Neural crest cell (in vitro differentiated cells): Measurements from ENCODE around the gene CHST11. TPM values are rescaled to one million over a fixed set of nuclear protein-coding genes. Genes with fewer than 3 reads are reported as not detected.
"Not testable (repeated sequence)": the region's sequence is repeated elsewhere in the genome, so short reads cannot be mapped to it uniquely, and the experiment has no call there.

Experiments
- DNase-seq: peaks from one replicate; pipeline ENCODE4 v3.0.0; 2021; ENCODE audit warnings: low read depth, mixed read lengths, low spot score
- H3K27ac Mint-ChIP-seq: one replicate; pipeline ENCODE4 v1.8.0; 2021; ENCODE audit warnings: mild to moderate bottlenecking, mixed read lengths; ENCODE audit not compliant: unreplicated experiment
- H3K27me3 Mint-ChIP-seq: 2 replicates; pipeline ENCODE4 v1.8.0; 2021; ENCODE audit warnings: low read depth, mild to moderate bottlenecking, mixed read lengths
- H3K36me3 Mint-ChIP-seq: 2 replicates; pipeline ENCODE4 v1.8.0; 2021; ENCODE audit warnings: low read depth, mild to moderate bottlenecking, mixed read lengths
- H3K4me1 Mint-ChIP-seq: 2 replicates; pipeline ENCODE4 v1.8.0; 2021; ENCODE audit warnings: mixed read lengths
- H3K4me3 Mint-ChIP-seq: one replicate; pipeline ENCODE4 v1.8.0; 2021; ENCODE audit warnings: mild to moderate bottlenecking, mixed read lengths
- H3K9me3 Mint-ChIP-seq: 2 replicates; pipeline ENCODE4 v1.8.0; 2021; ENCODE audit warnings: mixed read lengths
- CTCF ChIP-seq: fragments of 200-600 bp; sonication (generic); conservative IDR thresholded peaks from 2 replicates; pipeline ENCODE4 v1.5.0; 2021; ENCODE audit warnings: antibody characterized with exemption, mild to moderate bottlenecking
- total RNA-seq: library from RNA; stranded (reverse); gene quantifications from 2 replicates; pipeline ENCODE4 v1.2.1, GENCODE V29; 2021

CHST11 gene
- total RNA-seq, 1 donor from 2014 or later: 10.0 TPM

DNA sequence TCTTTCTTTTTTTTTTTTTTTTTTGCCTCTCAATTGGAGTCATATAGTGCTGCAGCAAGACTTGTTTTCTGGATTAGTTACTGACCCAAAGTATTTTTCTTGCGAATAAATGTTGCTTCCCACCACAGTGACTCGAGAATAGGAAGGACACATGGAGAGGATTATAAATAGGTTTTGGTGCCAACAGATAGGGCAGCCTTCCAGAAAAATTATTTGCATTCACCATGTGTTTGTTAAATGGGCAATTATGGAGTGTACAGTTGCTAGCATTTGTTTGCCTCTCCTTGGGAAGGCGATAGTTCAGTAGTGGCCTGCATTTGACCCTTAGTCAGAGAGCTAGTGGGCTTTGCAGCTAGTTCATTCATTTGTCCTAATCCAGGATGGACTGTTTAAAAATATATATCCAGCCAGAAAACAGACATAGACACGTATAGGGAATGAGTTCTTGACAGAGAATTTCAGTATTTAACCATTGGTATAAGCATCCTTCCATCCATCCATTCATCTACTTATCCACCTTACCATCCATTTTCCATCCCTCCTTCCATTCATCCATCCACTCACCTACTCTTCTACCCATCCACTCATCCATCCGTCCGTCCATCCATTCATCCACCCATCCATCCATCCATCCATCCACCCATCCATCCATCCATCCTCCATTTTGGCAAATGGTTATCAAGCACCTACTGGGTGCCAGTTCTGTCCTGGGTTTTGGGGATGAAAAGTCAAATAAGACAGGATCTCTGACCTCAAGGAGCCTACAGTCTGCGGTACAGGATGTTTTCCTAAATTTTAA lies 67.5 kb downstream of the CHST11 start:
- TF ChIP-seq CTCF: no peak
- Mint-ChIP-seq H3K4me1 (peaks cover 40% of the 10 kb centered on the region), H3K9me3 (peaks cover 3% of the 10 kb centered on the region), H3K27me3 (no peaks in the 10 kb centered on the region), H3K36me3 (peaks cover 3% of the 10 kb centered on the region), H3K27ac (no peak overlapping the region), H3K4me3 (no peak overlapping the region)
- DNase-seq: no peak

- no peak overlapping the region for H3K27ac Mint-ChIP-seq
- H3K4me1 Mint-ChIP-seq: peaks cover 30% of the 10 kb centered on the region
- no peak overlapping the region for H3K4me3 Mint-ChIP-seq
- TF ChIP-seq CTCF: no peak
- peaks cover 3% of the 10 kb centered on the region for H3K36me3 Mint-ChIP-seq
- no peak for DNase-seq
- H3K27me3 Mint-ChIP-seq: no peaks in the 10 kb centered on the region
- peaks cover 5% of the 10 kb centered on the region for H3K9me3 Mint-ChIP-seq
These were observed 69.6 kb downstream of the CHST11 start for GRCh38 chr12:104526320-104526719.

DNA sequence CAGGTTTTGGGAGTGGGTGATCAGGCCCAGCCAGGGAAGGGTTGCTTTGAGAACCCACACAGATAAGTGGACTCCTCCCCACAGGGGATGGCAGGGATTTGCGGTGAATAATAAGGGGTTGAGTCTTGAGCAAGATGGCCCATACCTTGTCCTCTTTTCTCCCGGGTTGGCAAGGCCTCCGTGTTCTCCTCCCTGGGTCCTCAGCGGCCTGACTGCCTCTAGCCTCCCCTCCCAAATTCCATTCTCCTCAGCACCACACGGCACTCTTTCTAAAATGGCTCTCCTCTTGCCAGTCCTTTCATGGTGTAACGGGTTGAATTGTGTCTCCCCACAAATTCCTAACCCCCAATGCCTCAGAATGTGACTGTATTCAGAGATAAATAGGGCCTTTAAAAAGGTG lies 70.0 kb downstream of the CHST11 start:
- H3K4me3 Mint-ChIP-seq: no peak overlapping the region
- no peaks in the 10 kb centered on the region for H3K27me3 Mint-ChIP-seq
- peaks cover 30% of the 10 kb centered on the region for H3K4me1 Mint-ChIP-seq
- H3K36me3 Mint-ChIP-seq: peaks cover 3% of the 10 kb centered on the region
- DNase-seq: no peak
- peaks cover 8% of the 10 kb centered on the region for H3K9me3 Mint-ChIP-seq
- peak overlapping the region; percentile 58 for H3K27ac Mint-ChIP-seq
- TF ChIP-seq CTCF: no peak

DNA sequence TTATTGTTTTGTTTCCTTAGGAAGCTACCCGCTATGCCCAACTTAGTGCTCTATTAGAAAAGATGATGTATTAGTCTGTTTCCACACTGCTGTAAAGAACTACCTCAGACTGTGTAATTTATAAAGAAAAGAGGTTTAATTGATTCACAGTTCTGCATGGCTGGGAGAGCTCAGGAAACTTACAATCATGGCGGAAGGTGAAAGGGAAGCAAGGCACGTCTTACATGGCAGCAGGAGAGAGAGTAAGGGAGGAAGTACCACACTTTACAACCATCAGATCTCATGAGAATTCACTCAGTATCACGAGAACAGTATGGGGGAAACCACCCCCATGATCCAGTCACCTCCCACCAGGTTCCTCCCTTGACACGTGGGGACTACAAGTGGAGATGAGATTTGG lies 70.9 kb downstream of the CHST11 start:
- peaks cover 30% of the 10 kb centered on the region for H3K4me1 Mint-ChIP-seq
- H3K36me3 Mint-ChIP-seq, DNase-seq, H3K9me3 Mint-ChIP-seq, H3K4me3 Mint-ChIP-seq, H3K27ac Mint-ChIP-seq, H3K27me3 Mint-ChIP-seq: not testable (repeated sequence)

DNA sequence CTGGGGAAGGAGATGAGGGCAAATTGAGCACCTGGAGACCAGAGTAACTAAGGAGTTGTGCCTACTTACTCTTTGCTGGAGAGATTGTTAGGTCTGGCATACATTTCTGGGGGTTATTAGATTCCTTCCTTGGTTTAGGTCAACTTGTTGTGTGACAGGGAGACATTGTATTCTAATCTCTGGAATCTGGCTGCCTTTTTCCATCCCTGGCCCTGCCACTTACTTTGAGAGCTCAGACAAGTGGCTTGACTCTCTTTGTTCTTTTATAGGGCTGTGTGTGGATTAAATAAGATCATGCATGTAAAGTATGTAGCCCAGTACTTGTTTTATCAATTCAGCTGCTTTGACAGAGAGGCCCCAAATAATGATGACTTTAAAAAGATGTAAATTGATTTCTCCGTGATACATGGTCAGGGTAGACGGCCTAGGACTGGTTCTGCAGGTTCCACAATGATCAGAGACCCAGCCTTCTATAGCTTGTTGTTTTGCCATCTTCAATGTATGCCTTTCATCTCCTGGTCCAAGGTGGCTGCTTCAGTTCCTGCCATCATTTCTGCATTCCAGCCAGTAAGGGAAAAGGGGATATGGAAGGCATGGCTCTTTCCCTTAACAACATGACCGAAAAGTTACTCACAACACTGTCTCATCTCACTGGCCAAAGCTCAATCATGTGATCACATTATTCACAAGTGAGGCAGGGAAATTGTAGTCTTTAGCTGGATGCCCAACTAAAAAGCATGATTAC lies 72.6 kb downstream of the CHST11 start:
- H3K27me3 Mint-ChIP-seq: no peaks in the 10 kb centered on the region
- peaks cover 3% of the 10 kb centered on the region for H3K36me3 Mint-ChIP-seq
- no peak overlapping the region for H3K27ac Mint-ChIP-seq
- peaks cover 8% of the 10 kb centered on the region for H3K9me3 Mint-ChIP-seq
- no peak for DNase-seq
- no peak overlapping the region for H3K4me3 Mint-ChIP-seq
- TF ChIP-seq CTCF: no peak
- peaks cover 34% of the 10 kb centered on the region for H3K4me1 Mint-ChIP-seq

GRCh38 chr12:104532636-104533035 lies 75.9 kb downstream of the CHST11 start:
- Mint-ChIP-seq H3K4me3 (no peak overlapping the region), H3K36me3 (peaks cover under 1% of the 10 kb centered on the region), H3K4me1 (peaks cover 9% of the 10 kb centered on the region), H3K27ac (no peak overlapping the region), H3K27me3 (no peaks in the 10 kb centered on the region), H3K9me3 (peaks cover 7% of the 10 kb centered on the region)
- TF ChIP-seq CTCF: no peak
- DNase-seq: no peak
